DND-41 (cell line): ENCODE measurements around the gene ZSCAN31.

Experiments used
- ATAC-seq: fragments of 200-7000 bp; cut with Tn5 transposase; 3 replicates; pipeline ENCODE4 v1.9.1; 2021; ENCODE audit warnings: low read depth; ENCODE audit not compliant: insufficient read depth
- DNase-seq: peaks from one replicate; pipeline ENCODE4 v3.0.0-alpha.2; 2020
- H2AFZ ChIP-seq: 2 replicates; pipeline ENCODE4 v1.6.0; 2012; ENCODE audit warnings: low read depth, low read length
- H3K27ac ChIP-seq: 2 replicates; pipeline ENCODE4 v1.5.1; 2012; ENCODE audit warnings: low read length, inconsistent platforms
- H3K27me3 ChIP-seq: fragments of 200-600 bp; sonication (generic); 2 replicates; pipeline ENCODE4 v1.6.0; 2012; ENCODE audit warnings: low read length, mild to moderate bottlenecking, inconsistent platforms; ENCODE audit not compliant: insufficient read depth, poor library complexity
- H3K36me3 ChIP-seq: 2 replicates; pipeline ENCODE4 v1.5.1; 2012; ENCODE audit warnings: low read length, inconsistent platforms; ENCODE audit not compliant: insufficient read depth
- H3K4me1 ChIP-seq: 2 replicates; pipeline ENCODE4 v1.5.1; 2012; ENCODE audit warnings: mild to moderate bottlenecking, low read length; ENCODE audit not compliant: insufficient read depth
- H3K4me2 ChIP-seq: 2 replicates; pipeline ENCODE4 v1.6.0; 2012; ENCODE audit warnings: mild to moderate bottlenecking, moderate library complexity, low read length, inconsistent platforms; ENCODE audit not compliant: insufficient read depth
- H3K4me3 ChIP-seq, 2 experiments: fragments of 200-600 bp in 1 of 2; shearing (Covaris generic) in 1 of 2; 2 replicates each; pipeline ENCODE4 v1.5.1; 2012 to 2016; ENCODE audit warnings: inconsistent platforms in 2 of 2, low read length in 2 of 2, mild to moderate bottlenecking in 2 of 2, low read depth in 1 of 2, moderate library complexity in 1 of 2
- H3K79me2 ChIP-seq: 2 replicates; pipeline ENCODE4 v1.6.0; 2012; ENCODE audit warnings: low read length, inconsistent platforms; ENCODE audit not compliant: insufficient read depth
- H3K9ac ChIP-seq: 2 replicates; pipeline ENCODE4 v1.6.0; 2012; ENCODE audit warnings: low read depth, mild to moderate bottlenecking, inconsistent platforms, low read length, moderate library complexity
- H3K9me3 ChIP-seq: 2 replicates; pipeline ENCODE4 v1.5.1; 2012; ENCODE audit warnings: low read length, moderate library complexity, mild to moderate bottlenecking, inconsistent platforms; ENCODE audit not compliant: insufficient read depth, severe bottlenecking
- H4K20me1 ChIP-seq: 2 replicates; pipeline ENCODE4 v1.6.0; 2012; ENCODE audit warnings: low read length; ENCODE audit not compliant: insufficient read depth
- CTCF ChIP-seq: IDR thresholded peaks from 2 replicates; pipeline ENCODE4 v1.5.1; 2012; ENCODE audit warnings: borderline replicate concordance, low read length, moderate library complexity, mild to moderate bottlenecking; ENCODE audit not compliant: poor library complexity, severe bottlenecking; ENCODE audit errors: extremely low read depth
- EZH2 ChIP-seq: IDR thresholded peaks from 3 replicates; pipeline ENCODE4 v1.6.1; 2012; ENCODE audit warnings: borderline replicate concordance, low read depth, mild to moderate bottlenecking, moderate library complexity, low read length, inconsistent platforms; ENCODE audit not compliant: severe bottlenecking

The ZSCAN31 gene

GRCh38 chr6:28303570-28303969, 32.4 kb downstream of the ZSCAN31 start:
- no peaks in the 10 kb centered on the region for H3K4me1 ChIP-seq
- H2AFZ ChIP-seq: no peak overlapping the region
- no peak overlapping the region for H3K9ac ChIP-seq
- ATAC-seq (no peak), DNase-seq (no peak)
- no peaks in the 10 kb centered on the region for H3K79me2 ChIP-seq
- no peak overlapping the region for H3K4me2 ChIP-seq
- no peaks in the 10 kb centered on the region for H4K20me1 ChIP-seq
- TF ChIP-seq EZH2 (no peak), CTCF (no peak)
- no peaks in the 10 kb centered on the region for H3K27me3 ChIP-seq
- no peak overlapping the region for H3K4me3 ChIP-seq
- H3K9me3 ChIP-seq: no peaks in the 10 kb centered on the region
- no peak overlapping the region for H3K27ac ChIP-seq
- peaks cover 18% of the 10 kb centered on the region; the same call in 1 of the 2 replicates for H3K36me3 ChIP-seq

- no peak overlapping the region for H3K27ac ChIP-seq
- no peaks in the 10 kb centered on the region for H3K4me1 ChIP-seq
- peaks cover 28% of the 10 kb centered on the region for H3K36me3 ChIP-seq
- DNase-seq: no peak
- TF ChIP-seq EZH2 (no peak), CTCF (no peak)
- no peaks in the 10 kb centered on the region for H3K9me3 ChIP-seq
- no peak overlapping the region for H3K4me2 ChIP-seq
- no peak overlapping the region for H3K4me3 ChIP-seq
- H2AFZ ChIP-seq: no peak overlapping the region
- no peak for ATAC-seq
- no peaks in the 10 kb centered on the region for H3K79me2 ChIP-seq
- no peaks in the 10 kb centered on the region for H3K27me3 ChIP-seq
- no peaks in the 10 kb centered on the region for H4K20me1 ChIP-seq
- H3K9ac ChIP-seq: no peak overlapping the region
Measured at GRCh38 chr6:28296520-28297060, 39.4 kb downstream of the ZSCAN31 start.

- H3K4me1 ChIP-seq: no peaks in the 10 kb centered on the region
- H2AFZ ChIP-seq: no peak overlapping the region
- H3K4me2 ChIP-seq: no peak overlapping the region
- H3K9ac ChIP-seq: no peak overlapping the region
- no peaks in the 10 kb centered on the region for H3K27me3 ChIP-seq
- TF ChIP-seq EZH2: no peak
- no peak for TF ChIP-seq CTCF
- H3K9me3 ChIP-seq: no peaks in the 10 kb centered on the region
- H3K79me2 ChIP-seq: no peaks in the 10 kb centered on the region
- ATAC-seq (no peak), DNase-seq (no peak)
- H3K4me3 ChIP-seq: no peak overlapping the region
- H4K20me1 ChIP-seq: no peaks in the 10 kb centered on the region
- H3K27ac ChIP-seq: no peak overlapping the region
- H3K36me3 ChIP-seq: peaks cover 18% of the 10 kb centered on the region
Measured at GRCh38 chr6:28295326-28295725, 40.6 kb downstream of the ZSCAN31 start.

- no peak overlapping the region for H3K9ac ChIP-seq
- H3K36me3 ChIP-seq: peaks cover 22% of the 10 kb centered on the region
- no peak for DNase-seq
- no peak overlapping the region for H3K4me2 ChIP-seq
- no peaks in the 10 kb centered on the region for H3K4me1 ChIP-seq
- no peaks in the 10 kb centered on the region for H4K20me1 ChIP-seq
- no peak for ATAC-seq
- no peak overlapping the region for H3K27ac ChIP-seq
- no peaks in the 10 kb centered on the region for H3K27me3 ChIP-seq
- H2AFZ ChIP-seq: no peak overlapping the region
- no peak overlapping the region for H3K4me3 ChIP-seq
- TF ChIP-seq CTCF (no peak), EZH2 (no peak)
- H3K79me2 ChIP-seq: no peaks in the 10 kb centered on the region
- H3K9me3 ChIP-seq: no peaks in the 10 kb centered on the region
Measured at GRCh38 chr6:28291573-28291972, 44.4 kb downstream of the ZSCAN31 start.
